Measurements from ENCODE around the gene ZNF2.

DNA sequence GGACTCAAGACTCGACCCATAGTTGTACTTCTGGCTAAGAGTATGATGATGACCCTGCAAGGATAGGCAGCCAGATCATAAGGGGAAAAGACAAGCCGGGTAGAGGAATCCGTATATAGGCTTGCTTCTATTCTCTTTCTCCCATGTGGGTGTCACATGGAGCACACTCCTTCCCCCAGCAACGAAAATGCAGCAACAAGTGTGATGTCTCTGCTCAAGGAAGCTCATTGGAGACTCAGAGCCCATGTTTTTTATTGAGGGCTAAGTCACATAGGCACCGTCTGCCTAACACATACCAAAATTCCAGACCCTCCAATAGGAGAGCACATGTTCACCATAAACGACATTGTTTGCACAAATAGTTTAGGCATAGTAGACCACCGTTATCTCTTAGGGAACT, 6.3 kb downstream of the ZNF2 start:
- no peak for TF ChIP-seq EZH2phosphoT487 (IDR thresholded peaks at IDR 0.05; ENCODE audit: borderline replicate concordance, low read depth, low read length)
- TF ChIP-seq, protein P1, sequence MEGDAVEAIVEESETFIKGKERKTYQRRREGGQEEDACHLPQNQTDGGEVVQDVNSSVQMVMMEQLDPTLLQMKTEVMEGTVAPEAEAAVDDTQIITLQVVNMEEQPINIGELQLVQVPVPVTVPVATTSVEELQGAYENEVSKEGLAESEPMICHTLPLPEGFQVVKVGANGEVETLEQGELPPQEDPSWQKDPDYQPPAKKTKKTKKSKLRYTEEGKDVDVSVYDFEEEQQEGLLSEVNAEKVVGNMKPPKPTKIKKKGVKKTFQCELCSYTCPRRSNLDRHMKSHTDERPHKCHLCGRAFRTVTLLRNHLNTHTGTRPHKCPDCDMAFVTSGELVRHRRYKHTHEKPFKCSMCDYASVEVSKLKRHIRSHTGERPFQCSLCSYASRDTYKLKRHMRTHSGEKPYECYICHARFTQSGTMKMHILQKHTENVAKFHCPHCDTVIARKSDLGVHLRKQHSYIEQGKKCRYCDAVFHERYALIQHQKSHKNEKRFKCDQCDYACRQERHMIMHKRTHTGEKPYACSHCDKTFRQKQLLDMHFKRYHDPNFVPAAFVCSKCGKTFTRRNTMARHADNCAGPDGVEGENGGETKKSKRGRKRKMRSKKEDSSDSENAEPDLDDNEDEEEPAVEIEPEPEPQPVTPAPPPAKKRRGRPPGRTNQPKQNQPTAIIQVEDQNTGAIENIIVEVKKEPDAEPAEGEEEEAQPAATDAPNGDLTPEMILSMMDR (conservative IDR thresholded peaks at IDR 0.05; ENCODE audit: low read length): no peak

All from OCI-LY7 (cell line).